Measurements from ENCODE around the gene PSMC3IP. TPM values are rescaled to one million over a fixed set of nuclear protein-coding genes. Genes with fewer than 3 reads are reported as not detected.
"Not testable (repeated sequence)": the region's sequence is repeated elsewhere in the genome, so short reads cannot be mapped to it uniquely, and the experiment has no call there.

Gene PSMC3IP
- total and polyA plus RNA-seq, 2 donors from 2014 or later, result 3.6 to 5.8 TPM

- DNase-seq (no peak), FAIRE-seq (no peak)
- H3K9me3 ChIP-seq (ENCODE audit: control insufficient read depth in 2 of 3, insufficient read depth in 1 of 3, low read length in 3 of 3), result no peaks in the 10 kb centered on the region
- H3K27ac ChIP-seq (ENCODE audit: low read depth in 2 of 2, low read length in 2 of 2), result no peak overlapping the region
- peaks cover 2 to 25% (median 19%) of the 10 kb centered on the region in 3 donors for H3K36me3 ChIP-seq (ENCODE audit: control insufficient read depth in 2 of 3, insufficient read depth in 3 of 3, low read length in 3 of 3)
- H3K9ac ChIP-seq (ENCODE audit: low read length in 3 of 3), result no peak overlapping the region
- no peaks in the 10 kb centered on the region for H3K27me3 ChIP-seq (ENCODE audit: control insufficient read depth, insufficient read depth, low read length)
- no peak overlapping the region for H3K4me3 ChIP-seq (ENCODE audit: low read length in 3 of 3)
- TF ChIP-seq CTCF (IDR thresholded peaks at IDR 0.05; ENCODE audit: borderline replicate concordance, extremely low read depth, insufficient read depth), result no peak
- intact Hi-C loops (cut with DNase I), result no loop called here
- H3K4me1 ChIP-seq (ENCODE audit: control insufficient read depth in 2 of 3, insufficient read depth in 2 of 3, low read depth in 1 of 3, low read length in 3 of 3), result peaks cover 0 to 8% (median 6%) of the 10 kb centered on the region in 3 donors
These were observed 34.5 kb upstream of the PSMC3IP start for GRCh38 chr17:42612013-42612412.

- peak overlapping the region; percentile 75 to 93 (median 91) for H3K4me3 ChIP-seq (ENCODE audit: low read length in 3 of 3)
- DNase-seq, result peak in 2 of 5 donors; percentile 60 to 87
- H3K27ac ChIP-seq (ENCODE audit: low read depth in 2 of 2, low read length in 2 of 2), result peak overlapping the region; percentile 8 to 51
- peak overlapping the region; percentile 68 to 74 (median 73) for H3K9ac ChIP-seq (ENCODE audit: low read length in 3 of 3)
- H3K4me1 ChIP-seq (ENCODE audit: control insufficient read depth in 2 of 3, insufficient read depth in 2 of 3, low read depth in 1 of 3, low read length in 3 of 3); H3K9me3 ChIP-seq (ENCODE audit: control insufficient read depth in 2 of 3, insufficient read depth in 1 of 3, low read length in 3 of 3); intact Hi-C loops (cut with DNase I); FAIRE-seq; H3K27me3 ChIP-seq (ENCODE audit: control insufficient read depth, insufficient read depth, low read length): not testable (repeated sequence)
- H3K36me3 ChIP-seq (ENCODE audit: control insufficient read depth in 2 of 3, insufficient read depth in 3 of 3, low read length in 3 of 3), result peaks cover 2 to 22% (median 14%) of the 10 kb centered on the region in 3 donors
These were observed 32.6 kb upstream of the PSMC3IP start for GRCh38 chr17:42609814-42610801.

- DNase-seq (peak; percentile 99 to 100 (median 99)), FAIRE-seq (no peak)
- Histone ChIP-seq H3K4me1 (ENCODE audit: control insufficient read depth in 2 of 3, insufficient read depth in 2 of 3, low read depth in 1 of 3, low read length in 3 of 3) (peaks cover 0 to 9% (median 6%) of the 10 kb centered on the region in 3 donors), H3K27me3 (ENCODE audit: control insufficient read depth, insufficient read depth, low read length) (no peaks in the 10 kb centered on the region), H3K27ac (ENCODE audit: low read depth in 2 of 2, low read length in 2 of 2) (peak within 1 kb of the TSS; percentile 89 to 95), H3K9ac (ENCODE audit: low read length in 3 of 3) (peak within 1 kb of the TSS; percentile 78 to 98 (median 82)), H3K4me3 (ENCODE audit: low read length in 3 of 3) (peak within 1 kb of the TSS; percentile 93 to 97 (median 94)), H3K36me3 (ENCODE audit: control insufficient read depth in 2 of 3, insufficient read depth in 3 of 3, low read length in 3 of 3) (peaks cover 2 to 14% (median 8%) of the 10 kb centered on the region in 3 donors), H3K9me3 (ENCODE audit: control insufficient read depth in 2 of 3, insufficient read depth in 1 of 3, low read length in 3 of 3) (no peaks in the 10 kb centered on the region)
- TF ChIP-seq CTCF (IDR thresholded peaks at IDR 0.05; ENCODE audit: borderline replicate concordance, extremely low read depth, insufficient read depth), result no peak
- intact Hi-C loops (cut with DNase I), result no loop called here
These were observed 31.8 kb upstream of the PSMC3IP start, which contains the start of the genes RETREG3 and TUBG1 for GRCh38 chr17:42609182-42609813. Gene RETREG3 (minus strand): TSS chr17:42609374. CDS start chr17:42609324, 50 bp downstream. Gene TUBG1 (plus strand): TSS chr17:42609683. CDS start chr17:42609738, 55 bp downstream.

Measured in kidney (tissue), 14 donors.